ENCODE measurements around the gene EFNA4. TPM values are rescaled to one million over a fixed set of nuclear protein-coding genes. Genes with fewer than 3 reads are reported as not detected.

The EFNA4 gene
- total and polyA plus RNA-seq, 7 donors = 0.39 to 1.3 (median 0.83) TPM

DNA sequence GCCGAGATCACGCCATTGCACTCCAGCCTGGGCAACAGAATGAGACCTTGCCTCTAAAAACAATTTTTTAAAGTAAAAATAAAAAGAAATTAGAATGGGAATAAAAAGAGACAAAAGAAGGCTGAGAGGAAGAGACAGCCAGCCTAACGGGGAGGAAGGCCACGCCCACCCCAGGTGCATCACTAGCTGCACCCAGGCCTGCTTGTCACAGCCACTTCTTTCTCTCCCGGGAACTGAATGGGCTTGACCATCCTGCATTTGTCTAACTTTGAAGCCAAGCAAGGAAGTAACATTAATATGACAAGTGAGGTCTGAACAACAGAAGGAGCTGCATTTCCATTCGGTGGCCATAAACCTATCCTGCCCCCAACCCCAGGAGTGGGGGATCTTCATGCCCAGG is 43.3 kb downstream of the EFNA4 start:
- no peak for TF ChIP-seq CTCF (IDR thresholded peaks at IDR 0.05)
- intact Hi-C loops (cut with DNase I) = no loop called here
- H3K9me3 ChIP-seq = no peaks in the 10 kb centered on the region
- no peak overlapping the region for H3K27ac ChIP-seq
- H3K4me1 ChIP-seq = peaks cover 9% of the 10 kb centered on the region
- no peak overlapping the region for H3K4me3 ChIP-seq
- no peak for DNase-seq
- ATAC-seq = no peak
- H3K27me3 ChIP-seq (ENCODE audit: insufficient read depth in 3 of 3, low read length in 2 of 3) = no peaks in the 10 kb centered on the region
- H3K36me3 ChIP-seq (ENCODE audit: insufficient read depth in 1 of 2, low read depth in 1 of 2) = no peaks in the 10 kb centered on the region
- WGBS, 3 donors = 70 to 71% (median 70%) methylated on average over 6 of the region's 6 CpGs

- 66 to 74% (median 66%) methylated on average over 12 of the region's 12 CpGs for WGBS, 3 donors
- intact Hi-C loops (cut with DNase I) = no loop called here
- Histone ChIP-seq H3K27me3 (ENCODE audit: insufficient read depth in 3 of 3, low read length in 2 of 3) (no peaks in the 10 kb centered on the region), H3K4me1 (peaks cover 9% of the 10 kb centered on the region), H3K4me3 (no peak overlapping the region), H3K27ac (no peak overlapping the region), H3K36me3 (ENCODE audit: insufficient read depth in 1 of 2, low read depth in 1 of 2) (no peaks in the 10 kb centered on the region), H3K9me3 (no peaks in the 10 kb centered on the region)
- no peak for DNase-seq
- no peak for TF ChIP-seq CTCF (IDR thresholded peaks at IDR 0.05)
- ATAC-seq = no peak
Observed at GRCh38 chr1:155107309-155108264, 44.0 kb downstream of the EFNA4 start.

DNA sequence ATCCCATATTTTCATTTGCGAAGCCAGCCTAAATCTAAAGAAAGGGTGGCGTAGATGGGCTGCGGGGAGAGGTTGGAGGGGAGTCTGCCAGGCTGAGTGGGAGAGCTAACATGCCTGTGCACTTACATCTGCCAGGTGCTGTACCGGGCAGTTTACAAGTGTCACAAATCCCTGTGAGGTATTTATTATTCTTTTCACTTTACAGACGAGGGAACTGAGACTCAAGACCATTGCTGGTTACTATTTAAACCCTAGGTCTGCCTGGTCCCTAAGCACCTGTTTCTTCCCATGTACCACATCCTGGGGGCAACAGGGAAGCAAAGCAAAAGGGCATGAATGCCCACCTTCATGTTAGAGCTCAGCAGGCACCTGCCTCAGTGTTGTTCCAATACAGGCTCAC is 44.8 kb downstream of the EFNA4 start:
- ATAC-seq = no peak
- TF ChIP-seq CTCF (IDR thresholded peaks at IDR 0.05) = no peak
- 78 to 82% (median 81%) methylated on average over 5 of the region's 5 CpGs for WGBS, 3 donors

GRCh38 chr1:155110381-155110780 is 46.8 kb downstream of the EFNA4 start:
- no peak for DNase-seq
- H3K36me3 ChIP-seq (ENCODE audit: insufficient read depth in 1 of 2, low read depth in 1 of 2) = no peaks in the 10 kb centered on the region
- H3K27me3 ChIP-seq (ENCODE audit: insufficient read depth in 3 of 3, low read length in 2 of 3) = no peaks in the 10 kb centered on the region
- intact Hi-C loops (cut with DNase I) = no loop called here
- 69 to 76% (median 76%) methylated on average over 8 of the region's 8 CpGs for WGBS, 3 donors
- TF ChIP-seq CTCF (IDR thresholded peaks at IDR 0.05) = no peak
- no peak overlapping the region for H3K4me3 ChIP-seq
- H3K4me1 ChIP-seq = no peaks in the 10 kb centered on the region
- ATAC-seq = no peak
- no peaks in the 10 kb centered on the region for H3K9me3 ChIP-seq
- no peak overlapping the region for H3K27ac ChIP-seq

More for the DNA sequence above, 44.8 kb downstream of the EFNA4 start:
- Histone ChIP-seq H3K4me1 (peaks cover 9% of the 10 kb centered on the region), H3K27ac (no peak overlapping the region), H3K36me3 (ENCODE audit: insufficient read depth in 1 of 2, low read depth in 1 of 2) (no peaks in the 10 kb centered on the region), H3K4me3 (no peak overlapping the region), H3K9me3 (no peaks in the 10 kb centered on the region), H3K27me3 (ENCODE audit: insufficient read depth in 3 of 3, low read length in 2 of 3) (no peaks in the 10 kb centered on the region)
- DNase-seq = no peak
- intact Hi-C loops (cut with DNase I) = no loop called here

Data from psoas muscle (tissue), 8 donors.